ENCODE results near the gene RTBDN. TPM values are rescaled to one million over a fixed set of nuclear protein-coding genes. Genes with fewer than 3 reads are reported as not detected.

Gene RTBDN
- total RNA-seq, 1 donor from 2014 or later, result not detected

- Mint-ChIP-seq H3K36me3 (no peaks in the 10 kb centered on the region), H3K27ac (no peak overlapping the region), H3K9me3 (no peaks in the 10 kb centered on the region), H3K4me3 (peak overlapping the region; percentile 85), H3K27me3 (peaks cover 4% of the 10 kb centered on the region), H3K4me1 (ENCODE audit: unreplicated experiment) (peaks cover 24% of the 10 kb centered on the region)
- DNase-seq (ENCODE audit: extremely low spot score, unreplicated experiment), result no peak
- no peak for TF ChIP-seq CTCF (conservative IDR thresholded peaks at IDR 0.05)
Measured at GRCh38 chr19:12783291-12783848, 51.0 kb downstream of the RTBDN start.

GRCh38 chr19:12782424-12783290, 51.7 kb downstream of the RTBDN start:
- H3K9me3 Mint-ChIP-seq, result no peaks in the 10 kb centered on the region
- peak overlapping the region; percentile 97 for H3K4me3 Mint-ChIP-seq
- peaks cover 5% of the 10 kb centered on the region for H3K27me3 Mint-ChIP-seq
- H3K27ac Mint-ChIP-seq, result peak overlapping the region; percentile 94
- no peaks in the 10 kb centered on the region for H3K36me3 Mint-ChIP-seq
- peak; percentile 16 for TF ChIP-seq CTCF (conservative IDR thresholded peaks at IDR 0.05)
- H3K4me1 Mint-ChIP-seq (ENCODE audit: unreplicated experiment), result peaks cover 20% of the 10 kb centered on the region
- DNase-seq (ENCODE audit: extremely low spot score, unreplicated experiment), result no peak

- Mint-ChIP-seq H3K36me3 (no peaks in the 10 kb centered on the region), H3K4me3 (peak overlapping the region; percentile 97), H3K27me3 (peaks cover 5% of the 10 kb centered on the region), H3K27ac (peak overlapping the region; percentile 94), H3K9me3 (no peaks in the 10 kb centered on the region), H3K4me1 (ENCODE audit: unreplicated experiment) (peaks cover 20% of the 10 kb centered on the region)
- no peak for TF ChIP-seq CTCF (conservative IDR thresholded peaks at IDR 0.05)
- DNase-seq (ENCODE audit: extremely low spot score, unreplicated experiment), result no peak
Measured at GRCh38 chr19:12782174-12782423, 52.3 kb downstream of the RTBDN start.

GRCh38 chr19:12779162-12779993, 55.0 kb downstream of the RTBDN start:
- no peaks in the 10 kb centered on the region for H3K9me3 Mint-ChIP-seq
- peaks cover 20% of the 10 kb centered on the region for H3K4me1 Mint-ChIP-seq (ENCODE audit: unreplicated experiment)
- DNase-seq (ENCODE audit: extremely low spot score, unreplicated experiment), result no peak

GRCh38 chr19:12778905-12779161, 55.5 kb downstream of the RTBDN start:
- no peak for DNase-seq (ENCODE audit: extremely low spot score, unreplicated experiment)
- peaks cover 5% of the 10 kb centered on the region for H3K27me3 Mint-ChIP-seq
- no peaks in the 10 kb centered on the region for H3K9me3 Mint-ChIP-seq
- TF ChIP-seq CTCF (conservative IDR thresholded peaks at IDR 0.05), result no peak
- H3K4me1 Mint-ChIP-seq (ENCODE audit: unreplicated experiment), result peaks cover 20% of the 10 kb centered on the region
- peak overlapping the region; percentile 66 for H3K27ac Mint-ChIP-seq
- no peaks in the 10 kb centered on the region for H3K36me3 Mint-ChIP-seq
- H3K4me3 Mint-ChIP-seq, result peak overlapping the region; percentile 89

More at GRCh38 chr19:12779162-12779993, 55.0 kb downstream of the RTBDN start:
- TF ChIP-seq CTCF (conservative IDR thresholded peaks at IDR 0.05), result no peak
- Mint-ChIP-seq H3K27me3 (peaks cover 5% of the 10 kb centered on the region), H3K36me3 (no peaks in the 10 kb centered on the region), H3K4me3 (peak overlapping the region; percentile 73), H3K27ac (peak overlapping the region; percentile 68)

Measured in type B pancreatic cell (in vitro differentiated cells).